ENCODE results near the gene LBX1.

GRCh38 chr10:101257491-101257890, 28.2 kb upstream of the LBX1 start:
- TF ChIP-seq POLR2A (IDR thresholded peaks at IDR 0.05) = no peak
- TF ChIP-seq, protein P1, sequence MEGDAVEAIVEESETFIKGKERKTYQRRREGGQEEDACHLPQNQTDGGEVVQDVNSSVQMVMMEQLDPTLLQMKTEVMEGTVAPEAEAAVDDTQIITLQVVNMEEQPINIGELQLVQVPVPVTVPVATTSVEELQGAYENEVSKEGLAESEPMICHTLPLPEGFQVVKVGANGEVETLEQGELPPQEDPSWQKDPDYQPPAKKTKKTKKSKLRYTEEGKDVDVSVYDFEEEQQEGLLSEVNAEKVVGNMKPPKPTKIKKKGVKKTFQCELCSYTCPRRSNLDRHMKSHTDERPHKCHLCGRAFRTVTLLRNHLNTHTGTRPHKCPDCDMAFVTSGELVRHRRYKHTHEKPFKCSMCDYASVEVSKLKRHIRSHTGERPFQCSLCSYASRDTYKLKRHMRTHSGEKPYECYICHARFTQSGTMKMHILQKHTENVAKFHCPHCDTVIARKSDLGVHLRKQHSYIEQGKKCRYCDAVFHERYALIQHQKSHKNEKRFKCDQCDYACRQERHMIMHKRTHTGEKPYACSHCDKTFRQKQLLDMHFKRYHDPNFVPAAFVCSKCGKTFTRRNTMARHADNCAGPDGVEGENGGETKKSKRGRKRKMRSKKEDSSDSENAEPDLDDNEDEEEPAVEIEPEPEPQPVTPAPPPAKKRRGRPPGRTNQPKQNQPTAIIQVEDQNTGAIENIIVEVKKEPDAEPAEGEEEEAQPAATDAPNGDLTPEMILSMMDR (IDR thresholded peaks at IDR 0.05) = no peak
